Psoas muscle (tissue), 8 donors: Measurements from ENCODE around the gene FAAH. TPM values are rescaled to one million over a fixed set of nuclear protein-coding genes. Genes with fewer than 3 reads are reported as not detected.

ENCODE experiments used
- ATAC-seq, 4 donors: fragments of 200-7000 bp; cut with Tn5 transposase; one replicate each; pipeline ENCODE4 v1.9.1; 2020; ENCODE audit warnings: moderate library complexity in 3 of 4, mild to moderate bottlenecking in 2 of 4
- DNase-seq, 2 donors: peaks; one replicate each; pipeline ENCODE4 v3.0.0-alpha.2; 2020
- H3K27ac ChIP-seq: fragments of 200-600 bp; one replicate; pipeline ENCODE4 v1.8.0; 2022
- H3K27me3 ChIP-seq, 3 donors: fragments of 200-600 bp in 1 of 3; one replicate each; pipeline versions ENCODE4 v1.6.1 to v1.8.0; 2013 to 2022; ENCODE audit warnings: low read length in 2 of 3, mild to moderate bottlenecking in 2 of 3, moderate library complexity in 1 of 3; ENCODE audit not compliant: insufficient read depth in 3 of 3
- H3K36me3 ChIP-seq, 2 donors: fragments of 200-600 bp in 1 of 2; one replicate each; pipeline versions ENCODE4 v1.6.1 to v1.8.0; 2013 to 2022; ENCODE audit warnings: low read depth in 1 of 2, mild to moderate bottlenecking in 1 of 2, moderate library complexity in 1 of 2; ENCODE audit not compliant: insufficient read depth in 1 of 2
- H3K4me1 ChIP-seq: fragments of 200-600 bp; one replicate; pipeline ENCODE4 v1.8.0; 2022
- H3K4me3 ChIP-seq: fragments of 200-600 bp; one replicate; pipeline ENCODE4 v1.8.0; 2022; ENCODE audit warnings: mild to moderate bottlenecking
- H3K9me3 ChIP-seq: fragments of 200-600 bp; one replicate; pipeline ENCODE4 v1.8.0; 2022
- CTCF ChIP-seq: fragments of 200-600 bp; IDR thresholded peaks from one replicate; pipeline ENCODE4 v1.8.0; 2022; ENCODE audit warnings: antibody characterized with exemption
- WGBS, 3 donors: extraction: QIAGEN DNeasy Blood & Tissue Kit; methylation state at CpG; one replicate each; pipeline versions ENCODE4 v1.1.6 to v1.1.7; 2013; 5-methylcytosine and 5-hydroxymethylcytosine counted together
- intact Hi-C, 2 donors: fragments of 100-400 bp; cut with DNase I; formaldehyde crosslinking; loops; one replicate each; pipeline versions ENCODE4 v1.11.0 to v1.14.2; 2022
- polyA plus RNA-seq, 3 donors: library from polyadenylated mRNA; stranded (reverse); fragments of 200-250 nt; gene quantifications; one replicate each; pipeline ENCODE4 v1.2.3, GENCODE V29; 2013
- total RNA-seq, 4 donors: library from RNA; stranded (reverse); fragmentation: NEBNext Ultra II Directional in 2 of 4; extraction: Animal tissue kit (Norgen Biotek cat#: 25700) in 2 of 4; gene quantifications; one replicate each; pipeline versions ENCODE4 v1.2.1 to v1.2.4, GENCODE V29; 2021 to 2023
- donor health status: healthy with polysubstance abuse.
- donor health status: DM: no; HTN: no; CAD: no; lungs with moderate emphysema.
- donor health status: Bipolar disorder and iron deficiency.
- donor health status: healthy.
- donor health status: DM: yes; HTN: yes; CAD: no.
- donor health status: DM: no; HTN: no; CAD: no.
- donor health status: DM: no; HTN: no; CAD: no.
- donor health status: DM: yes; HTN: yes; CAD: no.

The FAAH gene
- total and polyA plus RNA-seq, 7 donors, result 1.6 to 11.0 (median 5.7) TPM

DNA sequence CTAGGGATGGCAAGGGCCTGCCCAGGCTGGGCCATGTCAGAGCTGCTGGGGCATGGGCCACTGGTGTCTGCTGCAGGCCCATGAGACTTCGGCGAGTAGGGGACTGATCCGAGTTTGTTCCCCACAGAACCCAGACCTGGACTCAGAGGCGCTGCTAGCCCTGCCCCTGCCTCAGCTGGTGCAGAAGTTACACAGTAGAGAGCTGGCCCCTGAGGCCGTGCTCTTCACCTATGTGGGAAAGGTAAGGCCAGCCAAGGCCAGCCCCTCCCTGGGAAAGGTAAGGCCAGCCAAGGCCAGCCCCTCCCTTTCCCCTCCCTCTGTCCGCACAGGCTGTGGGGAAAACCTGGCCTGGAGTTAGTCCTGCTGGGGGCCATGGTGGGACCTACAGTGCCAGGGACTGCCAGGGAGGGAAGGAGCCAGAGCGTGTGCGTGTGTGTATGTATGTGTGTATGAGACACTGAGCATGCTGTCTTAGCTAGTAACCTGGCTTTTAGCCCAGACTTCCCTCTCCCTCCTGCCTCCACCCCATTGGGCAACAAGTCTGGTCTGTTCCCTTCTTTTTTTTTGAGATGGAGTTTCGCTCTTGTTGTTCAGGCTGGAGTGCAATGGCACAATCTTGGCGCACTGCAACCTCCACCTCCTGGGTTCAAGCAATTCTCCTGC, 8.0 kb downstream of the FAAH start:
- no peaks in the 10 kb centered on the region for H3K9me3 ChIP-seq
- peak; percentile 64 to 92 (median 82) for ATAC-seq
- peak overlapping the region; percentile 60 for H3K27ac ChIP-seq
- no peak for TF ChIP-seq CTCF
- intact Hi-C loops, result loop anchor here in 1 of 2 donors (5.0 kb wide), 1 partner anchor 315 kb away; the partner anchor contains the start of gene EFCAB14
- peak; percentile 45 to 87 for DNase-seq
- H3K36me3 ChIP-seq, result peaks cover 0 to 9% of the 10 kb centered on the region in 2 donors
- H3K27me3 ChIP-seq, result no peaks in the 10 kb centered on the region
- H3K4me3 ChIP-seq, result peak overlapping the region; percentile 30
- H3K4me1 ChIP-seq, result peaks cover 29% of the 10 kb centered on the region
- WGBS, 3 donors, result 27 to 39% (median 33%) methylated on average over 10 of the region's 10 CpGs

GRCh38 chr1:46403916-46404315, 9.8 kb downstream of the FAAH start:
- TF ChIP-seq CTCF, result no peak
- intact Hi-C loops, result loop anchor here in 1 of 2 donors (5.0 kb wide), 1 partner anchor 313 kb away; the partner anchor contains the start of gene EFCAB14
- no peak for ATAC-seq

DNA sequence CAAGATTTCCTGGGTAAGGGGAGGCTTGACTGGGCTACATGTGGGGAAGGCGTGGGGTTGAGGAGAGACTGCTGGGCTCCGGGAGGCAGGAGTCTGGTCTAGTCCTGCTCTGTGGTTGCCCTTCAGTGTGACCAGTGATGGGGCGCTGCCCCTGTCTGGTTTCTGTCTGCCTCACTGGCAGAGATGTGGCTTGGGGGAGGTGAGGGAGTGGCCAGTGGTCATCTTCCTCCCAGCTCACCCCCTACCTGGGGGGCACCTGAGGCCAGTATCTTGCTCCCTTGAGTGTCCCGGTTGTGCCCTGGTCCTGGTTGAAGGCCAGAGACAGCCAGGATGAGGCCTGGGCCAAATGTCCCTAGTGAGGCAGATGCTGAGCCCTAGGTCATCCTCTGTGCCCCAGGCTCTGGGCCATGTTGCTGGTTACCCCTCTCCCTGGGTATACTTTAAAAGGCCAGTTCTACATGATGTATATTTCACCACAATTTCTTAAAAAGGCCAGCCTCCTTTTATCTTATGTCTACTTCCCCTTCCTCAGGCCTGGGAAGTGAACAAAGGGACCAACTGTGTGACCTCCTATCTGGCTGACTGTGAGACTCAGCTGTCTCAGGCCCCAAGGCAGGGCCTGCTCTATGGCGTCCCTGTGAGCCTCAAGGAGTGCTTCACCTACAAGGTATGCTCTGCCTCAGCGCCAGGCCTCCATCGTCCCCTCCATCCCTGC, 10.5 kb downstream of the FAAH start:
- 90 to 97% (median 92%) methylated on average over 7 of the region's 7 CpGs for WGBS, 3 donors
- H3K4me1 ChIP-seq, result peaks cover 17% of the 10 kb centered on the region
- DNase-seq, result no peak
- peaks cover 0 to 23% of the 10 kb centered on the region in 2 donors for H3K36me3 ChIP-seq
- H3K4me3 ChIP-seq, result no peak overlapping the region
- H3K27me3 ChIP-seq, result no peaks in the 10 kb centered on the region
- ATAC-seq, result no peak
- no peak overlapping the region for H3K27ac ChIP-seq
- intact Hi-C loops, result loop anchor here in 1 of 2 donors (5.0 kb wide), 2 partner anchors 143 to 313 kb away; partner anchors contain the start of gene EFCAB14
- H3K9me3 ChIP-seq, result no peaks in the 10 kb centered on the region
- TF ChIP-seq CTCF, result no peak

More at GRCh38 chr1:46403916-46404315, 9.8 kb downstream of the FAAH start:
- H3K36me3 ChIP-seq, result peaks cover 0 to 18% of the 10 kb centered on the region in 2 donors
- H3K9me3 ChIP-seq, result no peaks in the 10 kb centered on the region
- no peak for DNase-seq
- H3K27ac ChIP-seq, result no peak overlapping the region
- no peaks in the 10 kb centered on the region for H3K27me3 ChIP-seq
- H3K4me1 ChIP-seq, result peaks cover 24% of the 10 kb centered on the region
- WGBS, 3 donors, result 92 to 98% (median 93%) methylated on average over 5 of the region's 5 CpGs
- H3K4me3 ChIP-seq, result no peak overlapping the region

GRCh38 chr1:46405197-46405555, 11.1 kb downstream of the FAAH start:
- WGBS, 3 donors, result 89 to 94% (median 92%) methylated on average over 12 of the region's 12 CpGs
- TF ChIP-seq CTCF, result no peak
- Histone ChIP-seq H3K9me3 (no peaks in the 10 kb centered on the region), H3K27ac (no peak overlapping the region), H3K27me3 (no peaks in the 10 kb centered on the region), H3K36me3 (peaks cover 0 to 23% of the 10 kb centered on the region in 2 donors), H3K4me1 (peaks cover 15% of the 10 kb centered on the region), H3K4me3 (no peak overlapping the region)
- DNase-seq (no peak), ATAC-seq (no peak)
- intact Hi-C loops, result loop anchor here in 1 of 2 donors (5.0 kb wide), 1 partner anchor 142 kb away; no protein-coding TSS in a partner anchor
